HUES6 (cell line): ENCODE measurements around the gene OR10G3.

ENCODE experiments used
- H3K27ac ChIP-seq: 2 replicates; pipeline ENCODE4 v1.7.0; 2013; ENCODE audit warnings: low read depth, mild to moderate bottlenecking, low read length, inconsistent platforms
- H3K27me3 ChIP-seq: 2 replicates; pipeline ENCODE4 v1.6.1; 2013; ENCODE audit warnings: low read length; ENCODE audit not compliant: control insufficient read depth, insufficient read depth
- H3K36me3 ChIP-seq: 2 replicates; pipeline ENCODE4 v1.6.1; 2013; ENCODE audit warnings: low read length; ENCODE audit not compliant: control insufficient read depth, insufficient read depth
- H3K4me1 ChIP-seq: 2 replicates; pipeline ENCODE4 v1.6.1; 2013; ENCODE audit warnings: low read length; ENCODE audit not compliant: control insufficient read depth, insufficient read depth
- H3K4me3 ChIP-seq: 2 replicates; pipeline ENCODE4 v1.5.1; 2013; ENCODE audit warnings: low read depth, low read length
- H3K9ac ChIP-seq: one replicate; pipeline ENCODE4 v1.6.1; 2013; ENCODE audit warnings: mild to moderate bottlenecking, low read length
- H3K9me3 ChIP-seq: 2 replicates; pipeline ENCODE4 v1.6.1; 2013; ENCODE audit warnings: low read depth, low read length; ENCODE audit not compliant: control insufficient read depth, insufficient read depth

The OR10G3 gene

GRCh38 chr14:21534576-21534975 lies 45.3 kb downstream of the OR10G3 start:
- peak overlapping the region; percentile 47 for H3K9ac ChIP-seq
- H3K9me3 ChIP-seq, result no peaks in the 10 kb centered on the region
- peak overlapping the region; percentile 85 for H3K4me3 ChIP-seq
- no peaks in the 10 kb centered on the region for H3K36me3 ChIP-seq
- H3K4me1 ChIP-seq, result peaks cover 51% of the 10 kb centered on the region
- H3K27ac ChIP-seq, result peak overlapping the region; percentile 66
- H3K27me3 ChIP-seq, result no peaks in the 10 kb centered on the region

- H3K4me3 ChIP-seq, result no peak overlapping the region; the same call in 1 of the 2 replicates
- H3K27me3 ChIP-seq, result no peaks in the 10 kb centered on the region
- H3K27ac ChIP-seq, result peak overlapping the region; percentile 63
- H3K9me3 ChIP-seq, result no peaks in the 10 kb centered on the region
- no peaks in the 10 kb centered on the region for H3K36me3 ChIP-seq
- H3K9ac ChIP-seq, result no peak overlapping the region
- H3K4me1 ChIP-seq, result peaks cover 49% of the 10 kb centered on the region
Measured at GRCh38 chr14:21533294-21533693, 46.6 kb downstream of the OR10G3 start.

- H3K27me3 ChIP-seq, result no peaks in the 10 kb centered on the region
- H3K4me3 ChIP-seq, result no peak overlapping the region
- H3K4me1 ChIP-seq, result peaks cover 51% of the 10 kb centered on the region
- no peaks in the 10 kb centered on the region for H3K9me3 ChIP-seq
- H3K27ac ChIP-seq, result 0 out of 2 replicates have a peak overlapping the region, but pooled peaks have one; percentile 62
- H3K9ac ChIP-seq, result no peak overlapping the region
- peaks cover 10% of the 10 kb centered on the region for H3K36me3 ChIP-seq
Measured at GRCh38 chr14:21529515-21529914, 50.4 kb downstream of the OR10G3 start.

- Histone ChIP-seq H3K36me3 (peaks cover 18% of the 10 kb centered on the region), H3K4me1 (peaks cover 52% of the 10 kb centered on the region), H3K9me3 (no peaks in the 10 kb centered on the region), H3K27me3 (no peaks in the 10 kb centered on the region), H3K9ac (no peak overlapping the region), H3K27ac (peak overlapping the region; percentile 62), H3K4me3 (no peak overlapping the region)
Measured at GRCh38 chr14:21528381-21529348, 51.2 kb downstream of the OR10G3 start.

GRCh38 chr14:21527318-21527679 lies 52.6 kb downstream of the OR10G3 start:
- H3K4me3 ChIP-seq, result peak overlapping the region; percentile 82
- peak overlapping the region; percentile 41 for H3K9ac ChIP-seq
- H3K27ac ChIP-seq, result peak overlapping the region; percentile 51
- no peaks in the 10 kb centered on the region for H3K9me3 ChIP-seq
- peaks cover 57% of the 10 kb centered on the region for H3K4me1 ChIP-seq
- H3K27me3 ChIP-seq, result no peaks in the 10 kb centered on the region
- peaks cover 32% of the 10 kb centered on the region for H3K36me3 ChIP-seq

- Histone ChIP-seq H3K27me3 (no peaks in the 10 kb centered on the region), H3K9ac (peak overlapping the region; percentile 41), H3K9me3 (no peaks in the 10 kb centered on the region), H3K4me3 (peak overlapping the region; percentile 82), H3K36me3 (peaks cover 37% of the 10 kb centered on the region), H3K4me1 (peaks cover 62% of the 10 kb centered on the region), H3K27ac (peak overlapping the region; percentile 51)
Measured at GRCh38 chr14:21526672-21527317, 53.1 kb downstream of the OR10G3 start.

GRCh38 chr14:21525962-21526671 lies 53.8 kb downstream of the OR10G3 start, which contains the start of gene SALL2:
SALL2 (minus strand) TSS chr14:21526346; CDS start chr14:21526127, 219 bp downstream.
- Histone ChIP-seq H3K27me3 (no peaks in the 10 kb centered on the region), H3K4me3 (peak within 1 kb of the TSS; percentile 82), H3K4me1 (peaks cover 66% of the 10 kb centered on the region), H3K27ac (peak within 1 kb of the TSS; percentile 87), H3K36me3 (peaks cover 44% of the 10 kb centered on the region), H3K9ac (peak within 1 kb of the TSS; percentile 84), H3K9me3 (no peaks in the 10 kb centered on the region)

- peaks cover 49% of the 10 kb centered on the region for H3K36me3 ChIP-seq
- H3K4me3 ChIP-seq, result peak overlapping the region; percentile 82
- H3K27ac ChIP-seq, result peak overlapping the region; percentile 87
- H3K4me1 ChIP-seq, result peaks cover 62% of the 10 kb centered on the region
- H3K27me3 ChIP-seq, result no peaks in the 10 kb centered on the region
- H3K9ac ChIP-seq, result peak overlapping the region; percentile 84
- H3K9me3 ChIP-seq, result no peaks in the 10 kb centered on the region
Measured at GRCh38 chr14:21525571-21525961, 54.3 kb downstream of the OR10G3 start.

- no peaks in the 10 kb centered on the region for H3K27me3 ChIP-seq
- peak overlapping the region; percentile 87 for H3K27ac ChIP-seq
- peaks cover 60% of the 10 kb centered on the region for H3K4me1 ChIP-seq
- no peaks in the 10 kb centered on the region for H3K9me3 ChIP-seq
- peaks cover 53% of the 10 kb centered on the region for H3K36me3 ChIP-seq
- H3K9ac ChIP-seq, result peak overlapping the region; percentile 84
- peak overlapping the region; percentile 82 for H3K4me3 ChIP-seq
Measured at GRCh38 chr14:21524575-21525490, 55.0 kb downstream of the OR10G3 start.

GRCh38 chr14:21523203-21523602 lies 56.7 kb downstream of the OR10G3 start:
- Histone ChIP-seq H3K4me1 (peaks cover 54% of the 10 kb centered on the region), H3K9me3 (no peaks in the 10 kb centered on the region), H3K4me3 (peak overlapping the region; percentile 16; the same call in 1 of the 2 replicates), H3K27ac (no peak overlapping the region), H3K27me3 (no peaks in the 10 kb centered on the region), H3K36me3 (peaks cover 53% of the 10 kb centered on the region), H3K9ac (no peak overlapping the region)
